HK-2 (cell line): Measurements from ENCODE around the gene CLDN9.

ENCODE experiments used
- DNase-seq: peaks from one replicate; pipeline ENCODE4 v3.0.0-alpha.2; 2018; ENCODE audit not compliant: unreplicated experiment

Gene CLDN9

DNA sequence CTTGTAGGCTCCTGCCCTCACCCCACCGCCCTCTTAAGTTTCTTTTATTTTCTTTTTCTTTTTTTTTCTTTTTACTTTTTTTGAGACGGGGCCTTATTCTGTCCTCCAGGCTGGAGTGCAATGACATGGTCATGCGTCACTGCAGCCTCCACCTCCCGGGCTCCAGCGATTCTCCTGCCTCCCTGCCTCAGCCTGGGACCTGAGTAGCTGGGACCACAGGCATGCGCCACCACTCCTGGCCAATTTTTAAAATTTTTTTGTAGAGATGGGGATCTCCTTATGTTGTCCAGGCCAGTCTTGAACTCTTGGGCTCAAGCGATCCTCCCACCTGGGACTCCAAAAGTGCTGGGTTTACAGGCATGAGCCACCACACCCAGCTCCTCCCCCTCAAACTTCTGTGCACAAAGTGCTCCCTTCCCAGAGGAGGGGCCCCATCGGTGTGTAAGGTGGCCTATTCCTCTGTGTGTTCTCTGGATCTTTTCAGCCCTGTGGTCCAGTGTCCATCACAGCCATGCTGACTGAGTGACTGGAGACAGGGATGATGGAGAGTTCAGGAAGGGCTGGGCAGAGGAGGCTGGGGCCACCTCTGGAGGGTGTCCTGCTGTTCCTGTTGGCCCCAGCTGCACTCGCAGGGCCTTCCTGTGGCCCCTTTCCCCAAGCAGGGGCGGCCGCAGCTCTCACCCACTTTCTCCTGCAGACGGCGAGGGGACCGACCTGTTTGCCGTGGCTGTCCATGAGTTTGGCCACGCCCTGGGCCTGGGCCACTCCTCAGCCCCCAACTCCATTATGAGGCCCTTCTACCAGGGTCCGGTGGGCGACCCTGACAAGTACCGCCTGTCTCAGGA lies 43.8 kb downstream of the CLDN9 start:
- no peak for DNase-seq

DNA sequence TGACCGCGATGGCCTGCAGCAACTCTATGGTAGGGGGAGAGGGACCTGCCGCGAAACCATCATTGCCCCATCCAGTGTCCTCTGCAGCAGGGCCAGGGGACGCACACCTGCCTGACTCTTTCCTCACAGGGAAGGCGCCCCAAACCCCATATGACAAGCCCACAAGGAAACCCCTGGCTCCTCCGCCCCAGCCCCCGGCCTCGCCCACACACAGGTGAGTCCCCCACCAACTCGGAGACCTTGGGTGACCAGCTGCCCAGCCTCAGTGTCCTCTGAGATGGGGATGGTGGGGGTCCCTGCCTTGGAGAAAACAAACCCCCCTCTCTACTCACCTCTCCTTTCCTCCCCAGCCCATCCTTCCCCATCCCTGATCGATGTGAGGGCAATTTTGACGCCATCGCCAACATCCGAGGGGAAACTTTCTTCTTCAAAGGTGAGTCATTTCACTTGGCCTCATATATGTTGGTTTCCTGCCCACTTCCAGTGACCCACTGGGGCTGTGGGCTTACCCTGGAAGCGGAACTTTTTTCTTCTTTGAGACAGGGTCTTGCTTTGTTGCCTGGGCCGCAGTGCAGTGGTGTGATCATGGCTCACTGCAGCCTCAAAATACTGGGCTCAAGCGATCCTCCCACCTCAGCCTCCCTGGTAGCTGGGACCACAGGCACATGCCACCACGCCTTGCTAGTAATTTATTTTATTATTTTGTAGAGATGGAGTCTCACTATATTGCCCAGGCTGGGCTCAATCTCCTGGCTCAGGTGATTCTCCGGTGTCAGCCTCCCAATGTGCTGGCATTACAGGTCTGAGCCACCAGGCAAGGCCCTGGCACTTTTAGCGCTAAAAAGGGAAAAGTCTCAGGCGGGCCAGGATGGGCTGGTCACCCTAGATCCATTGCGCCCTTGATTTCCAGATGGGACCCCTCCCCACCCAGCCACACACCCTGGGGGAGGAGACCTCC lies 44.7 kb downstream of the CLDN9 start:
- DNase-seq: no peak

DNA sequence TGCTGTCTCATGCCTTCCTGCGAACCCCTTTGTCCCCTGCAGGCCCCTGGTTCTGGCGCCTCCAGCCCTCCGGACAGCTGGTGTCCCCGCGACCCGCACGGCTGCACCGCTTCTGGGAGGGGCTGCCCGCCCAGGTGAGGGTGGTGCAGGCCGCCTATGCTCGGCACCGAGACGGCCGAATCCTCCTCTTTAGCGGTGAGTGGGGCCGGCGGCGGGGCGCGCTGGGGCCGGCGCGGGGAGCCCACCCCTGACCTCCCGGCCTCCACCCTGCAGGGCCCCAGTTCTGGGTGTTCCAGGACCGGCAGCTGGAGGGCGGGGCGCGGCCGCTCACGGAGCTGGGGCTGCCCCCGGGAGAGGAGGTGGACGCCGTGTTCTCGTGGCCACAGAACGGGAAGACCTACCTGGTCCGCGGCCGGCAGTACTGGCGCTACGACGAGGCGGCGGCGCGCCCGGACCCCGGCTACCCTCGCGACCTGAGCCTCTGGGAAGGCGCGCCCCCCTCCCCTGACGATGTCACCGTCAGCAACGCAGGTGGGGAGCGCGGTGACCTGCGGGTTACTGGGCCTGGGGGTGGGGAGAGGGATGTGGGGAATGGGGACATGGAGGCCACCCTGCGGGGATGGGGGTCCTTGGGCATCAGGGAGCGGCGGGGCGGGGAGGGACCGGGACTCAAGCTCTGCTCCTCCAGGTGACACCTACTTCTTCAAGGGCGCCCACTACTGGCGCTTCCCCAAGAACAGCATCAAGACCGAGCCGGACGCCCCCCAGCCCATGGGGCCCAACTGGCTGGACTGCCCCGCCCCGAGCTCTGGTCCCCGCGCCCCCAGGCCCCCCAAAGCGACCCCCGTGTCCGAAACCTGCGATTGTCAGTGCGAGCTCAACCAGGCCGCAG lies 45.7 kb downstream of the CLDN9 start:
- peak; percentile 41 for DNase-seq

DNA sequence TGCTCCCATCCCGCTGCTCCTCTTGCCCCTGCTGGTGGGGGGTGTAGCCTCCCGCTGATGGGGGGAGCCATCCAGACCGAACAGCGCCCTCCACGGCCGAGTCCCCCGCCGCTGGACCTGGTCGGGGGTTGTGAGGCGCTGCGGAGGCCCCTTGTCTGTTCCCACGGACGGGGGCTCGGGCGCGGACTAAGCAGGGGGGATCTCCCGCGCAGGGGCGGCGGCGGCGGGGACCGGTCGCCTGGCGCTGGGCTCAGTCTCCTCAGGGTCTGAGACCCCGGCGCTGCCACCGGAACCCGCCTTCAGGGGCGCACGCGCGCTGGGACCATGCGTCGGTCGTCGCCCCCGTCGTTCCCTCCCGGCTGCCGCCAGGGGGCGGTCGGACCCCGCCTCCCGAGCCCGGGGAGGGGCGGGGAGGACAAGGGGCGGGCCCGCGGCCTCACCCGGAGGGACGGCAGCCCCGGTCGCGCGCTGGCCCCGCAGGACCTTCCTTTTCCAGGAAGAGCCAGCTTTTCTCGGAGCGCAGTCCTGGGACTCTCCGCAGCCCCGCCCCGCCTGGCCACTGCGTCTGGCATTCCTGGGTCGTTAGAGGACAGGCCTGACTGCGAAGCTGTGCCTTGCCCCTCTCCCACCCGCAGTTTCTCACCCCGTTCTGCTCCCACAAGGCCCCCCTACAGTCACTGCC lies 46.5 kb downstream of the CLDN9 start:
- DNase-seq: peak; percentile 89

DNA sequence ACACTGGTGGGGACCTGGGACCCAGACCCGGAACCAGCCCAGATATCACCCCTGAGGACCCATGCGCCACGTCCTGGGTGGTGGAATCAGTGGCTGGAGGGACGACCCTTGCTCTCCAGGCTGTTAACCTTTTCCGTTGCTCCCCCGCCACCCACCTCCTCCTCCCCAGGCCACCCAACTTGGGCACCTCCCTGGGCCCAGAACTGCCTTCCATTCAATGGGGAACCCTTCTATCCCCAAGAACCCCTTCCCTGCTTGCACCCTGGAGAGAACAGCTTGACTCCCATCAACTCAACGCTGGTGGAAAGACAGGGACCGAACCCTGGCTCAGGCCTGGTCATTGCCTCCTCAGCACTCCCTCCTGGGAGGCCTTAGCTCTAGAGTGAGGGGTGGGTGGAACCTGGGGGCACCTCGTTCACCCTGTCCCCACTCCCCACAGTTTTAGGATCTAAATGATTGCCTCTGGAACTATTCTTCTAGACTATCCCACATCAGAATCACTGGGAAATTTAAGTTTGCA lies 47.1 kb downstream of the CLDN9 start:
- no peak for DNase-seq

DNA sequence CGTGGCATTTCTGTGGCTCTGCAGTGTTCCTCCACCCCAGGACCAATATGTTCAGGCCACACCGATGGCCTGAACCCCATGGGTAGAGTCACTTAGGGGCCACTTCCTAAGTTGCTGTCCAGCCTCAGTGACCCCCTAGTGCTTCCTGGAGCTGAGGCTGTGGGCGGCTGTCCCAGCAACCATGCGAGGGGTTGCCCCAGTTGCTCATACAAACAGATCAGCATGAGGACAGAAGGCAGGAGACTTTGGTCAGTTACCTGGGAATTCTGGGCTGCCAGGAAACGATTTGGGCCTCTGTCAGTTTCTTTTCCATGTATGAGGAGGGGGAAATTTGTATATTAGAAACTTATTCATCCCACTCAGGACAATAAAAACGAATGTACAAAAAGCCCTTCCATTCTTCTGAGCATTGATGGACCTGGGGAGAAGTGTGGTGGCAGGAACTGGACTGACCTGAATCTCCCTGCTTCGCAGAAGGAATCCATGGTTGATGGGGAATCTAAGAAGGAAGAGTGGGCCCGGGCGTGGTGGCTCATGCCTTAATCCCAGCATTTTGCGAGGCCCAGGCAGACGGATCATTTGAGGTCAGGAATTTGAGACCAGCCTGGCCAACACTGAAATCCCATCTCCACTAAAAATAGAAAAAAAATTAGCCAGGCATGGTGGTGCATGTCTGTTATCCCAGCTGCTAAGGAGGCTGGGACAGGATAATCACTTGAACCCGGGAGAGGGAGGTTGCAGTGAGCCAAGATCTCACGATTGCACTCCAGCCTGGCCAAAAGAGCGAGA lies 47.8 kb downstream of the CLDN9 start:
- DNase-seq: no peak

DNA sequence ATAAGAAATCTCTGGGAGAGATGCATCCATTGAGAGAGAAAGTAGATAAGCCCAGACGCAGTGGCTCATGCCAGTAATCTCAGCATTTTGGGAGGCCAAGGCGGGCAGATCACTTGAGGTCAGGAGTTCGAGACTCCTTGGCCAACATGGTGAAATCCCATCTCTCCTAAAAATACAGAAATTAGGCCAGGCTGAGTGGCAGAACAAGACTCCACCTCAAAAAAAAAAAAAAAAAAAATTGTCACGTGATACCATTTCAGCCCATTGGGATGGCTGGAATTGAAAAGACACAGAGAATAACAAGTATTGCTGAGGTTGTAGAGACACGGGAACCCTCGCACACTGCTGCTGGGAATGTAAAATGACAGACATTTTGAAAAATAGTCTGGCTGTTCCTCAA lies 49.8 kb downstream of the CLDN9 start:
- DNase-seq: no peak

DNA sequence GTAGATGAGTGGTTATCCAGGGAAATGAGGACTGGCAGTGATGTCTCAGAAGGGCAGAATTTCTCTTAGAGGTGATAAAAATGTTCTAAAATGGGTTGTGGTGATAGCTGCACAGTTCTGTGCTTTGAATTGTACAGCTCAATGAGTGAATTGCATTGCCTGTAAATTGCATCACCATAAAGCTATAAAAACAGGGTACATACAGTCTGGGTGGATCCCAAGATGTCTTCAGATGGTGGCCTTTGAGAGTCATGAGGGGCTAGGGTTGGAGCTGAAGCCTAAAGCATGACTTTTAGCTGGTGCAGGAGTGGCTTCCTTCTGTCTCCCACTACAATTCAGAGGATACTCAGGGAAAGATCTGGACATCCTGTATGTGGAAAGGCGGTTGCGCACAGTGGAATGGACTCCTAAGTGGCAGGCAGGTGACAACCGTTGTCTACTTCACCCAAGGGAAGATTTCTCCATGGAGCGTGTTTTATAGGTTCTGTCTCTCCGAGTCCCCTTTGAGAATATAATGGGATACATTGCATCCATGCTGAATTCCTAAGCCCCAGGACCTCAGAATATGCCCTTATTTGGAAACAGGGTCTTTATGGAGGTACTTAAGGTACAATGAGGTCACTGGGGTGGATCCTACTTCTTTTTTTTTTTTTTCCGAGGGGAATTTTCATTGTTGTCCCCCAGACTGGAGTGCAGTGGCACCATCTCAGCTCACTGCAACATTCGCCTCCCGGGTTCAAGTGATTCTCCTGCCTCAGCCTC lies 51.1 kb downstream of the CLDN9 start:
- DNase-seq: no peak
